Measurements from ENCODE around the gene BCAT1.

DNA sequence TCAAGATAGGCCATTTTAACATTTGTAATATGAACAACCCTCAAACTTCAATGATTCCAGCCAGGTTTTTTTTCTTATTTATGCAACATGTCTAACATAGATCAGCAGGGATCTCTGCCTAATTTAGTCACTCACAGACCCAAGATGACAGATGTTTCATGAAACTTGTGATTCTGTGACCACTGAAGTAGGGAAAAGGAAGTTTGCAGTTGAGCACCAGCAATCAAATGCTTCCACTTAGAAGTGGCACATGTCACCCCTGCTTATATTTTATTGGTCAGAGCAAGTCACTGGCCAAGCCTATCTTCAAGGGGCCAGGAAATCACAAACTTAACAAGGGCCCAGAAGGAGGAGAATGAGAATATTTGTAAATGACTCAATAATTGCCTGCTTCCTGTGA, 150.6 kb downstream of the BCAT1 start:
- no peak for TF ChIP-seq SIN3A (IDR thresholded peaks at IDR 0.05; ENCODE audit: borderline replicate concordance, insufficient read depth, low read depth, low read length)
- TF ChIP-seq, protein P1, sequence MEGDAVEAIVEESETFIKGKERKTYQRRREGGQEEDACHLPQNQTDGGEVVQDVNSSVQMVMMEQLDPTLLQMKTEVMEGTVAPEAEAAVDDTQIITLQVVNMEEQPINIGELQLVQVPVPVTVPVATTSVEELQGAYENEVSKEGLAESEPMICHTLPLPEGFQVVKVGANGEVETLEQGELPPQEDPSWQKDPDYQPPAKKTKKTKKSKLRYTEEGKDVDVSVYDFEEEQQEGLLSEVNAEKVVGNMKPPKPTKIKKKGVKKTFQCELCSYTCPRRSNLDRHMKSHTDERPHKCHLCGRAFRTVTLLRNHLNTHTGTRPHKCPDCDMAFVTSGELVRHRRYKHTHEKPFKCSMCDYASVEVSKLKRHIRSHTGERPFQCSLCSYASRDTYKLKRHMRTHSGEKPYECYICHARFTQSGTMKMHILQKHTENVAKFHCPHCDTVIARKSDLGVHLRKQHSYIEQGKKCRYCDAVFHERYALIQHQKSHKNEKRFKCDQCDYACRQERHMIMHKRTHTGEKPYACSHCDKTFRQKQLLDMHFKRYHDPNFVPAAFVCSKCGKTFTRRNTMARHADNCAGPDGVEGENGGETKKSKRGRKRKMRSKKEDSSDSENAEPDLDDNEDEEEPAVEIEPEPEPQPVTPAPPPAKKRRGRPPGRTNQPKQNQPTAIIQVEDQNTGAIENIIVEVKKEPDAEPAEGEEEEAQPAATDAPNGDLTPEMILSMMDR (IDR thresholded peaks at IDR 0.05) = no peak
